GM23248 (cell line): ENCODE results near the gene E2F4. TPM values are rescaled to one million over a fixed set of nuclear protein-coding genes. Genes with fewer than 3 reads are reported as not detected.
A peak's percentile ranks its signal among the peaks of the same experiment; 100 is the strongest.

Experiments
- DNase-seq: peaks from one replicate; pipeline ENCODE4 v3.0.0-alpha.2; 2015
- H2AFZ ChIP-seq: fragments of 200-600 bp; sonication (generic); 2 replicates; pipeline ENCODE4 v1.6.1; 2016; ENCODE audit warnings: antibody characterized with exemption
- H3F3A ChIP-seq: fragments of 200-600 bp; sonication (generic); 2 replicates; pipeline ENCODE4 v1.6.1; 2016; ENCODE audit warnings: mild to moderate bottlenecking, antibody characterized with exemption, mixed run types; ENCODE audit not compliant: insufficient read depth
- H3K27ac ChIP-seq: fragments of 200-600 bp; sonication (generic); 2 replicates; pipeline ENCODE4 v1.5.1; 2016; ENCODE audit warnings: mild to moderate bottlenecking
- H3K27me3 ChIP-seq: fragments of 200-600 bp; sonication (generic); replicated peaks from 2 replicates; pipeline ENCODE4 v1.6.1; 2016; ENCODE audit warnings: mild to moderate bottlenecking; ENCODE audit not compliant: insufficient read depth
- H3K36me3 ChIP-seq: fragments of 200-600 bp; sonication (generic); 2 replicates; pipeline ENCODE4 v1.6.1; 2016; ENCODE audit warnings: low read depth, mild to moderate bottlenecking
- H3K4me1 ChIP-seq: fragments of 200-600 bp; sonication (generic); 2 replicates; pipeline ENCODE4 v1.6.1; 2016; ENCODE audit warnings: mild to moderate bottlenecking; ENCODE audit not compliant: insufficient read depth
- H3K4me2 ChIP-seq: fragments of 200-600 bp; sonication (generic); one replicate; pipeline ENCODE4 v1.6.1; 2016; ENCODE audit warnings: mild to moderate bottlenecking; ENCODE audit not compliant: unreplicated experiment
- H3K4me3 ChIP-seq: fragments of 200-600 bp; sonication (generic); 2 replicates; pipeline ENCODE4 v1.5.1; 2016; ENCODE audit warnings: mild to moderate bottlenecking
- H3K79me2 ChIP-seq: fragments of 200-600 bp; sonication (generic); 2 replicates; pipeline ENCODE4 v1.6.1; 2016; ENCODE audit warnings: mild to moderate bottlenecking; ENCODE audit not compliant: insufficient read depth
- H3K9ac ChIP-seq: fragments of 200-600 bp; sonication (generic); 2 replicates; pipeline ENCODE4 v1.6.1; 2016; ENCODE audit warnings: mild to moderate bottlenecking
- H3K9me2 ChIP-seq: fragments of 200-600 bp; sonication (generic); 2 replicates; pipeline ENCODE4 v1.6.1; 2016; ENCODE audit warnings: mixed run types, mild to moderate bottlenecking, moderate library complexity; ENCODE audit not compliant: insufficient read depth
- H3K9me3 ChIP-seq: fragments of 200-600 bp; sonication (generic); one replicate; pipeline ENCODE4 v1.6.1; 2017; ENCODE audit warnings: low read depth
- H4K20me1 ChIP-seq: fragments of 200-600 bp; sonication (generic); 2 replicates; pipeline ENCODE4 v1.6.0; 2016; ENCODE audit not compliant: insufficient read depth
- EZH2 ChIP-seq: fragments of 200-600 bp; sonication (generic); IDR thresholded peaks from 2 replicates; pipeline ENCODE4 v1.6.1; 2018; ENCODE audit warnings: antibody characterized with exemption, mild to moderate bottlenecking; ENCODE audit not compliant: insufficient read depth, poor library complexity, severe bottlenecking
- EZH2phosphoT487 ChIP-seq: fragments of 200-600 bp; sonication (generic); IDR thresholded peaks from 2 replicates; pipeline ENCODE4 v1.6.1; 2018; ENCODE audit warnings: antibody characterized with exemption, moderate library complexity, mild to moderate bottlenecking, low read depth; ENCODE audit not compliant: insufficient read depth
- WGBS, 2 experiments: methylation state at CpG; one replicate each; pipeline ENCODE4 v1.1.6; 2015 to 2017; ENCODE audit warnings: low lambda C conversion rate in 2 of 2, low coverage in 1 of 2; ENCODE audit errors: missing lambda C conversion rate in 2 of 2; 5-methylcytosine and 5-hydroxymethylcytosine counted together
- in situ Hi-C: fragments of 300-500 bp; cut with MboI; formaldehyde crosslinking; loops from 2 replicates; pipeline ENCODE4 v1.15.0; 2020
- polyA plus RNA-seq: library from polyadenylated mRNA; unstranded; fragments of >200 nt; fragmentation: Nextera tagmentation; extraction: Ambion mirVana; gene quantifications from 2 replicates; pipeline ENCODE4 v1.2.1, GENCODE V29; 2016
- total RNA-seq: library from RNA; depleted of rRNA; stranded (reverse); fragments of >200 nt; shearing (Covaris generic); gene quantifications from 2 replicates; pipeline ENCODE4 v1.2.3, GENCODE V29; 2014

Gene E2F4
- total and polyA plus RNA-seq, 2 experiments from 2014 or later = 50.0 to 82.0 TPM

GRCh38 chr16:67173323-67173722, 18.6 kb upstream of the E2F4 start:
- TF ChIP-seq EZH2 (no peak), EZH2phosphoT487 (no peak)
- H3K27ac ChIP-seq = peak overlapping the region; percentile 67
- peak overlapping the region; percentile 92 for H3K4me2 ChIP-seq
- no peaks in the 10 kb centered on the region for H3K9me3 ChIP-seq
- in situ Hi-C loops = loop anchor here (25.0 kb wide), 1 partner anchor 211 kb away; the partner anchor contains the start of gene CES3
- H3K4me1 ChIP-seq = 0 out of 2 replicates have a peak, but pooled peaks cover 9% of the 10 kb centered on the region
- no peaks in the 10 kb centered on the region for H4K20me1 ChIP-seq
- peak overlapping the region; percentile 73 for H3K9ac ChIP-seq
- peaks cover 26% of the 10 kb centered on the region for H3F3A ChIP-seq
- no peaks in the 10 kb centered on the region for H3K36me3 ChIP-seq
- no peak for DNase-seq
- 100% methylated on average over 1 of the region's 1 CpG for WGBS, 2 experiments
- H2AFZ ChIP-seq = peak overlapping the region; percentile 69
- H3K79me2 ChIP-seq = no peaks in the 10 kb centered on the region
- H3K27me3 ChIP-seq = no peaks in the 10 kb centered on the region
- H3K9me2 ChIP-seq = no peaks in the 10 kb centered on the region
- peak overlapping the region; percentile 76 for H3K4me3 ChIP-seq

DNA sequence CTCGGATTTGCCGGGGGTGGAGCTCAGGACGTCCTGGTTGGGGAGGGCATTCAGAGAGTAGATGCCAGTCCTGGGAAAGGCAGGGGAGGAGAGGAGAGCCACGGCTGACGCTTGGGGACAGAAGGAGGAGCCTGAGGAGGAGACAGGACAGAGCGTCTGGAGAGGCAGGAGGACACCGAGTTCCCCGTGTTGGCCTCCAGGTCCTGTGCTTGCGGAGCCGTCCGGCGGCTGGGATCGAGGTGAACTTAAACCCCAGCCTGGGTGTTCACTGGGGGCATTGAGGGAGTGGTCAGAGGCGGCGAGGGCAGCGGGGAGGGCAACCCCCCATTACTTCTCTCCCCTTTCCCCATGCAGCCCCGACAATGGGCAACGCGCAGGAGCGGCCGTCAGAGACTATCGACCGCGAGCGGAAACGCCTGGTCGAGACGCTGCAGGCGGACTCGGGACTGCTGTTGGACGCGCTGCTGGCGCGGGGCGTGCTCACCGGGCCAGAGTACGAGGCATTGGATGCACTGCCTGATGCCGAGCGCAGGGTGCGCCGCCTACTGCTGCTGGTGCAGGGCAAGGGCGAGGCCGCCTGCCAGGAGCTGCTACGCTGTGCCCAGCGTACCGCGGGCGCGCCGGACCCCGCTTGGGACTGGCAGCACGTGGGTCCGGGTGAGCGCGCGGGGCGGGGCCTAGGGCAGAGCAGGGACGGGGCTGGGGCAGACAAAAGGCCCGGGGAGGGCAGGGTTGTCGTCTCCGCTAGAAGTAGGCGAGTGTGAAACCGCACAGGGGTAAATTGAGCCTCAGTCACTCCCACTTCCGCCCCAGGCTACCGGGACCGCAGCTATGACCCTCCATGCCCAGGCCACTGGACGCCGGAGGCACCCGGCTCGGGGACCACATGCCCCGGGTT, 17.9 kb upstream of the E2F4 start:
- WGBS, 2 experiments = 4 to 5% methylated on average over 46 to 66 of the region's 71 CpGs
- in situ Hi-C loops = loop anchor here (25.0 kb wide), 1 partner anchor 212 kb away; the partner anchor contains the start of gene CES3
- peak overlapping the region; percentile 69 for H2AFZ ChIP-seq

GRCh38 chr16:67174706-67175231, 17.2 kb upstream of the E2F4 start:
- H3K27ac ChIP-seq = no peak overlapping the region
- 76 to 86% methylated on average over 31 of the region's 31 CpGs for whole genome bisulfite sequencing, 2 experiments
- peak overlapping the region; percentile 76 for H3K4me3 ChIP-seq

More for the DNA sequence above, 17.9 kb upstream of the E2F4 start:
- H3K9me2 ChIP-seq = no peaks in the 10 kb centered on the region
- no peak for TF ChIP-seq EZH2
- no peak for TF ChIP-seq EZH2phosphoT487
- no peaks in the 10 kb centered on the region for H3K36me3 ChIP-seq
- peak overlapping the region; percentile 73 for H3K9ac ChIP-seq
- H3K27ac ChIP-seq = peak overlapping the region; percentile 67
- peak overlapping the region; percentile 76 for H3K4me3 ChIP-seq
- peak overlapping the region; percentile 92 for H3K4me2 ChIP-seq
- H3K79me2 ChIP-seq = no peaks in the 10 kb centered on the region
- H3K27me3 ChIP-seq = no peaks in the 10 kb centered on the region
- H3F3A ChIP-seq = peaks cover 26% of the 10 kb centered on the region
- peak; percentile 92 for DNase-seq
- 0 out of 2 replicates have a peak, but pooled peaks cover 9% of the 10 kb centered on the region for H3K4me1 ChIP-seq
- H3K9me3 ChIP-seq = no peaks in the 10 kb centered on the region
- H4K20me1 ChIP-seq = no peaks in the 10 kb centered on the region

GRCh38 chr16:67176662-67177061, 15.3 kb upstream of the E2F4 start:
- Histone ChIP-seq H3K9ac (no peak overlapping the region), H3K9me3 (no peaks in the 10 kb centered on the region), H2AFZ (no peak overlapping the region), H3K4me2 (no peak overlapping the region), H3K9me2 (no peaks in the 10 kb centered on the region), H3K4me1 (peaks cover 15% of the 10 kb centered on the region), H4K20me1 (no peaks in the 10 kb centered on the region), H3K4me3 (no peak overlapping the region), H3F3A (peaks cover 14% of the 10 kb centered on the region), H3K36me3 (no peaks in the 10 kb centered on the region), H3K27me3 (no peaks in the 10 kb centered on the region), H3K27ac (no peak overlapping the region), H3K79me2 (no peaks in the 10 kb centered on the region)
- TF ChIP-seq EZH2 (no peak), EZH2phosphoT487 (no peak)
- WGBS, 2 experiments = 92 to 95% methylated on average over 12 of the region's 12 CpGs
- DNase-seq = no peak
- in situ Hi-C loops = no loop called here

More at GRCh38 chr16:67174706-67175231, 17.2 kb upstream of the E2F4 start:
- no peaks in the 10 kb centered on the region for H3K9me3 ChIP-seq
- H3K79me2 ChIP-seq = no peaks in the 10 kb centered on the region
- H3F3A ChIP-seq = peaks cover 25% of the 10 kb centered on the region
- no peaks in the 10 kb centered on the region for H4K20me1 ChIP-seq
- TF ChIP-seq EZH2phosphoT487 = no peak
- no peak for TF ChIP-seq EZH2
- H3K9me2 ChIP-seq = no peaks in the 10 kb centered on the region
- no peaks in the 10 kb centered on the region for H3K27me3 ChIP-seq
- H3K36me3 ChIP-seq = no peaks in the 10 kb centered on the region
- H2AFZ ChIP-seq = peak overlapping the region; percentile 69; the same call in 1 of the 2 replicates
- peak overlapping the region; percentile 73; the same call in 1 of the 2 replicates for H3K9ac ChIP-seq
- peak overlapping the region; percentile 92 for H3K4me2 ChIP-seq
- 0 out of 2 replicates have a peak, but pooled peaks cover 9% of the 10 kb centered on the region for H3K4me1 ChIP-seq
- DNase-seq = no peak
- in situ Hi-C loops = loop anchor here (25.0 kb wide), 1 partner anchor 212 kb away; the partner anchor contains the start of gene CES3
